ENCODE results near the gene C11orf54. TPM values are rescaled to one million over a fixed set of nuclear protein-coding genes. Genes with fewer than 3 reads are reported as not detected.

Gene C11orf54
- total RNA-seq, 1 experiment from 2014 or later: 18.0 TPM

DNA sequence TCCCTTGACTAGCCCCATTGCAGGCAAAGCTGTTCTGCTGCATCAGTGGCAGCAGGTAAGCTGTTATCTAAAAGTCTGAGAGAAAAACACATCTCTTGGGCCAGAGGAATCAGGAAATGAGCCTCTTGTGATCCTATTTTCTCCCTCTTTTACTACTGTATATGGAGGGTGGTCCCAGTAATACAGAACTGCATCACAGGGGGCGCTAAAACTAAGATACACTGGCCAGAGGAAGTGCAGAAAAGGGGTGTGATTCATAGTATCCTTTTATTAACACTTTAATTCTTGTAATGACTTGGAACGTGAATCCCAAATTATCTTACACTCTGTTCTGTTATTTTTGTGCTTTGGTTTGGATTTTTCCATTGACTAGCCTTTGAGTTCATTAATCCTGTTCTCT, 33.8 kb downstream of the C11orf54 start:
- TF ChIP-seq CTCF (conservative IDR thresholded peaks at IDR 0.05): peak; percentile 72
- Mint-ChIP-seq H3K9me3 (peaks cover 0 to 2% of the 10 kb centered on the region in 2 experiments; a peak in 1 of 5 replicates), H3K27me3 (ENCODE audit: low read depth) (no peaks in the 10 kb centered on the region), H3K4me1 (peaks cover 0 to 6% of the 10 kb centered on the region in 2 experiments; a peak in 3 of 4 replicates), H3K36me3 (ENCODE audit: insufficient read depth in 1 of 3, low read depth in 3 of 3) (peaks cover 4 to 7% (median 6%) of the 10 kb centered on the region in 3 experiments; a peak in 4 of 7 replicates), H3K27ac (no peak overlapping the region; a peak in 1 of 7 replicates), H3K4me3 (no peak overlapping the region; a peak in 1 of 5 replicates)
- H2AFZ ChIP-seq (ENCODE audit: low read length): no peak overlapping the region
- no peak overlapping the region for H2BK12ac ChIP-seq (ENCODE audit: insufficient read length, low read depth, low read length)
- no peak overlapping the region for H3K4ac ChIP-seq (ENCODE audit: low read depth, low read length)
- no peaks in the 10 kb centered on the region for H3K79me1 ChIP-seq (ENCODE audit: insufficient read depth, low read depth, low read length, poor library complexity, severe bottlenecking)
- no peak overlapping the region for H3T11ph ChIP-seq (ENCODE audit: low read length)
- WGBS (ENCODE audit: extremely low coverage, insufficient read length, low lambda C conversion rate): no CpG with 5 or more reads among the region's 2 CpGs
- no peak overlapping the region for H4K5ac ChIP-seq (ENCODE audit: insufficient read length, low read depth, low read length)
- H4K20me1 ChIP-seq (ENCODE audit: control insufficient read depth, insufficient read depth, insufficient read length): no peaks in the 10 kb centered on the region
- H2BK120ac ChIP-seq (ENCODE audit: low read depth, low read length, poor library complexity, severe bottlenecking): no peak overlapping the region
- no peak overlapping the region for H3K14ac ChIP-seq (ENCODE audit: insufficient read depth, low read length)
- H2BK5ac ChIP-seq (ENCODE audit: insufficient read length, low read length): no peak overlapping the region
- H4K91ac ChIP-seq (ENCODE audit: insufficient read length, low read depth, low read length): no peak overlapping the region
- H3K23ac ChIP-seq (ENCODE audit: insufficient read length, low read depth, low read length): no peak overlapping the region
- H3K56ac ChIP-seq (ENCODE audit: insufficient read length, low read depth, low read length): no peak overlapping the region
- H3K9ac ChIP-seq (ENCODE audit: extremely low read depth, insufficient read length, low read length): no peak overlapping the region
- no peaks in the 10 kb centered on the region for H3K23me2 ChIP-seq (ENCODE audit: insufficient read length, low read depth, low read length, poor library complexity, severe bottlenecking)
- H3K27ac ChIP-seq (ENCODE audit: insufficient read length, low read depth, low read length): no peak overlapping the region
- no peaks in the 10 kb centered on the region for H3K79me2 ChIP-seq (ENCODE audit: insufficient read depth, low read length)
- H3K4me1 ChIP-seq (ENCODE audit: insufficient read depth, low read length): no peaks in the 10 kb centered on the region
- H2AK5ac ChIP-seq (ENCODE audit: insufficient read length, low read length): no peak overlapping the region
- DNase-seq: peak; percentile 43
- H4K8ac ChIP-seq (replicated peaks; ENCODE audit: insufficient read length, low read depth, low read length): no peak overlapping the region
- H3K9me3 ChIP-seq (ENCODE audit: control insufficient read depth, low read depth, low read length): no peaks in the 10 kb centered on the region
- no peak overlapping the region for H3K4me2 ChIP-seq (ENCODE audit: insufficient read depth, insufficient read length, low read length)
- H3K27me3 ChIP-seq (ENCODE audit: insufficient read depth, low read length): no peaks in the 10 kb centered on the region; the same call in 1 of the 2 replicates
- no peak overlapping the region for H3K18ac ChIP-seq (ENCODE audit: insufficient read length, low read depth, low read length)
- H2BK20ac ChIP-seq (ENCODE audit: low read depth, low read length, poor library complexity, severe bottlenecking): no peak overlapping the region
- H2BK15ac ChIP-seq (ENCODE audit: low read depth, low read length): no peak overlapping the region
